Measurements from ENCODE around the gene RAD51B.

- TF ChIP-seq CTCF (IDR thresholded peaks at IDR 0.05 in 2 of 3, conservative IDR thresholded peaks at IDR 0.05 in 1 of 3; ENCODE audit: borderline replicate concordance in 1 of 3, insufficient read depth in 1 of 3, low read depth in 2 of 3, low read length in 2 of 3) (no peak), TCF7L2 (IDR thresholded peaks at IDR 0.05; ENCODE audit: borderline replicate concordance, extremely low read depth, insufficient read depth, insufficient read length) (no peak), EZH2 (IDR thresholded peaks at IDR 0.05) (no peak), CEBPB (IDR thresholded peaks at IDR 0.05; ENCODE audit: low read depth) (no peak), POLR2A (IDR thresholded peaks at IDR 0.05; ENCODE audit: borderline replicate concordance, extremely low read depth, insufficient read depth, insufficient read length) (no peak), YY1 (IDR thresholded peaks at IDR 0.05; ENCODE audit: extremely low read depth, insufficient replicate concordance, low read depth, low read length) (no peak), ZNF274 (IDR thresholded peaks at IDR 0.05; ENCODE audit: low read depth, low read length) (no peak)
Observed at GRCh38 chr14:68644101-68644500, 824.5 kb downstream of the RAD51B start.

All from HCT116 (cell line).